HG02970 (cell line): ENCODE data around the gene AKR1B1.
A peak's percentile ranks its signal among the peaks of the same experiment; 100 is the strongest.

Source experiments
- ATAC-seq: cut with Tn5 transposase; IDR thresholded peaks from one replicate; pipeline ENCODE4 v1.9.1; 2021; ENCODE audit warnings: mild to moderate bottlenecking, moderate library complexity, moderate number of reproducible peaks; ENCODE audit not compliant: unreplicated experiment, low FRiP score

The AKR1B1 gene

DNA sequence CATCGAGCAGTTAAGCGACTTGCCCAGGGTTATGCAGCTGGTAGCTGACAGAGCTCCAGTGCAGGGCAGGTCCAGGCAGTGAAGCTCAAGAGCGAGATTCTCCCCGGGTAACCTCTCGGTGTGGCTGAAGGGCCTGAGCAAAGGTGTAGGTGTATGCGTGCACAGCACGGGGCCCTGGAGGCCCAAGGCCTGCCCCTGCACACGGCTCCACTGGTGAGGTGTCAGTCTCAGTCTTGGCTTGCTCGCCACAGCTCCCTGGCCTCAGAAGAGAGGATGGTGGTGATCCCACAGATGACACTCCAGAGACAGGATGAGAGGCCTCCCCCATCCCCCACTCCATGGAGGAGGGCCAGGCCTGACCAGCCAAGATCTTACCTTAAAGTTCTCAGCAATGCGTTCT is 12.0 kb downstream of the AKR1B1 start:
- ATAC-seq = no peak

DNA sequence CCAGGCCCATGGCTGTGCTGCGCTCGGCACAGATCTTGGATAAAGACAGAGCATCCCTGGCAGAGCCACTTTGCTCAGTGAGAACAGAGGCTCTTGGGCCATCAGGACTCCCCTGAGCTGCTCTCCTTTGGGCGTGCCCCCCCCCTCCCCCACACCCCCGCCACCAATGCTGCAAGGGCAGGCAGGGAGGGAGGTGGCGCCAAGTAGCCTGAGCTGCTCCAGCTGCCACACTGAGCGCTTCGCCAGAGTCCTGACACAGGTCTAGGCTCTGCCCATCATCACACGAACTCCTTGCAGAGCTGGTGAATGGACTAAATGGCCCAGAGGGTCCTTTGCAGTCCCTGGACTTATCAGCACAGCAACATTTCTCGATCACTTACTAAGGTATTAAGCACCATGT is 12.5 kb downstream of the AKR1B1 start:
- ATAC-seq = no peak

DNA sequence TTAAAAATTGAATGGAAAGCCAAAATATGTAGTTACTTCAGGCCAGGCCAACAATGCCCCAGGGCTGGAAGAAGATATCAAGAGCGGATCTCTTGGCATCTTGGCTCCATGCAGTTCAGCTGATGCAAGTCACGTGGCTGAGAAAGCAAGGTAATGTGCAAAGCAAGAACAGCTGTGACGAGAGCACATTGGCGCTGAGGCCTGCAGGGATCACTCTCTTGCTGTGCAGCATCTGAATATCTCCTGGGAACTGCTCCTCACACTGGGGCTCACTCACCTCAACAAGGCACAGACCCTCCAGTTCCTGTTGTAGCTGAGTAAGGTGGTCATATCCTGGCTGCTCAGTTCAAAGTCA is 14.0 kb downstream of the AKR1B1 start:
- ATAC-seq = no peak

DNA sequence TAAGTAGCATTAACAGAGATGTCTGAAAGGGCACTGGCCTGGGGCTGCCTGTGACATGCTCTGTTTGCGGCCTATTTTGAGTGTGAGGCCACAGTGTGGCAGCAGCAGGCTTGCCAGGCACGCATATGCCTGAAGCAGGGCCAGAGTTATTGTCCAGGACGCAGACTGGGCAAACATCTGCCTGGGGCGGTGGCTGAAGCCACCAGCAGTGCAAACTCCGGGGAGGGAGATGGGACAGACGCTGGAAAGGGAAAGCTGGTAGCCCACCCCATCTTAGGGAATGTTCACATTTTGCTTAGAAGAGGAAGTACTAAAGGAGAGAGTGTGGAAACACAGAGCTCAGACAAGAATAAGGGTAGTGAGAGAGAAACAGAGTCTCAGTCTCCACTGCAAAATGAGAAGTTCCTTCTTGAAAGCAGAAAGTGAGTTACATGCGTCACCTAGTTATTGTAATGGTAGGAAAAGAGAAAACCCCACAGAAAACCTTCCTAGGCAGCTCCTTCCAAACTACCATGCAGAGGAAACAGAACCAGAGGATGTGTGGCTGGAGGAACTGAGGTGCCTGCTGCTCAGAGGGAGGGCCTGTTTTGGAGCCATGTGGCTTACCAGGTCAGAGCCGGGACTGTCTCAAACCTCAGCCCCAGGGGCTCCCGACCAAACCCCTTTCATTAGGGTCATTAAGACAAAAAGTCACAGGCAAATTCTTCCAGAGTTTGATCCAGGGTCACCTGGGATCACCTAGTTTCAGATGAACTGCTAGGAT is 14.5 kb downstream of the AKR1B1 start:
- no peak for ATAC-seq

DNA sequence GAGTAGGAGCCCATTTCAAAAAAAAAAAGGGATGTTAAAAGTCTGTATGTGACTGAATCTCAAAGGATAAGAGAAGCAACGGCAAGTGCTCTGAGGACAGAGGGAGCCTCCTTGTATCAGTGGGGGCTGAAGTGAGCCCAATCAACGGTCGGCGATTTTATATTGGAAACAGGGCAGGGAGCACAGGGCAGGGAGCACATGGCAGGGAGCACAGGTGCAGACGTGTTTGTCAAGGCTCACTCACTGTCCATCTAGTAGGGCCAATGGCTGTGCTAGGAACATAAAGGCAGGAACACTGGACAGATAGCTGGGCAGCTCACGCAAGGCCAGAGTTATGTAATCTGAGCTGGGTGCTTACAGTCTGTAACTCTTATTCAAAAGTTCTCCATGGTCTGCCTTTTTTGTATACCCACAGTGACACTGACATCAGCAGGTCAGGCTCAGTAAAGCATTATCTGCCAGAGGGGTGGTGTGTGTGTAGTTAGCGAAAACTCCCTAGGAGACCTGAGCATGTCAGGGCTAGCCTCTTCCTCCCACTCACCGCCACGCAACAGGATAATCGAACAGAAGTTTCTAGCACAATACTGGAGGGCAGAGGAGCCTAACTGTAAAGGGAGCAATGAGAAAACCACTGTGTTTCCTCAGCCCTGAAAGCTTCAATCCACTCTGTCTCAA is 15.4 kb downstream of the AKR1B1 start:
- no peak for ATAC-seq

DNA sequence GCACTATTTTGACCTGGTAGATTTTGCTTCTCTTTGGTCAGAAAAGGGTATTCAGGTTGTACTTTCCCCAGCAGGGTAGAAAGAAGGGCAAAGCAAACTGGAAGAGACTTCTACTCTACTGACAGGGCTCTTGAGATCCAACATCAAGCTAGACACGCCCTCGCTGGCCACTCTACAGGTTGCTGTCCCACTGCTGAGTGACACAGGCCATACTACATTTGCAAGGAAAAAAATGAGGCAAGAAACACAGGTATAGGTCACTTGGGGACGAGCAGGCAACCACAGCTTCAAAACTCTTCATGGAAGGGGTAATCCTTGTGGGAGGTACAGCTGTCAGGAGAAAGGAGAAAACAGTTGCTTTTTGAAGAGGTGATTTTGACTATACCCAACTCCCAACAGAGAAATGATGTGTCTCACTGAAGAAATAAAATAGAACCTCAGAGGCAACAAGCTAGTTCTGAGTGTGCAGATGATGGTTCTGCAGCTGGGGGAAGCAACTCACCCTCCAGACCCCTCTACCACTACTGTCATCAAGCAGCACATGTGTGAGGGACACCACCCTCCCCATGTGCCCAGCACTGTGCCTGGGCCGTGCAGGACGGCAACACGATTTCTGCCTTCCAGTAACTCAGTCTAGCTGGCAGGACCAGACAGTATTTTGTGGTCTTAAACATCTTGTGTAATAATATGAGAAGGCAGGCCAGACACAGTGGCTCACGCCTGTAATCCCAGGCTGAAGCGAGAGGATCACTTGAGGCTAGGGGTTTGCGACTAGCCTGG is 16.3 kb downstream of the AKR1B1 start:
- ATAC-seq = no peak

DNA sequence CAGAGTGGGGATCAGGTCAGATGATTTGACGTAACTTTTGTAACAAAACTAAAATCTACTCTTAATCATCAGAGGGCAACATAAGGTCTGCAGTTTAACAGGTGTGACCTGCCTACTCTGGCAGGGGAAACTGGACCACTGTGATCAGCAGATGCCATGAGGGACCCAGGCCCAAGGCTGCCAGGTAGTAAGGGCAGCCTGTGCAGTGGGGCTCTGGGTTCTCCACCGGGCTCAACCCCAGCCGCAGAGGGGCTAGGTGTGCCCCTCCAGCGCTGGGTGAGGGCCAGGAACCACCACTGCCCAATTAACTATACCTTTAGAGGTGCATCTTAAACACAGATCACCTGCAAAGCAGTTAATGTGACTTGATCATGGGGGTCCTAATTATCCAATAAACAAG is 17.6 kb downstream of the AKR1B1 start:
- ATAC-seq = no peak

DNA sequence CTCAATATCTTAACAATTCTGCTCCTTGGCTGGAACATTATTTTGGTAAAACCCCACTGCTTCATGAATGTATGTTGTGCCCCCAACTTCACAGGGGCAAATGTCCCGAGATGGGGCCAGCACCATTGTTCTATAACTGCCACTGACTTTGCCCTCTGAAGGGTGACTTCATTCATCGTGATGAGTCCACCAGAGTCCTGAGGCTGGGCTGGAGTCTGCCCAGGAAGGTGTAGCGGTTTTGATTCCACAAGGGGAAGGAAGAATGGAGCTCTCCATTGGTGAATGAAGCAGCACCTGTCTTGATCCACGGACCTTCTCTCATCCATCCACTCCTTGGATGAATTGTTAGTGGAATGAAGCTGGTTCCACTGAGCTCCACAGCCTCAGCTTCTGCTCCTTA is 18.4 kb downstream of the AKR1B1 start:
- no peak for ATAC-seq

DNA sequence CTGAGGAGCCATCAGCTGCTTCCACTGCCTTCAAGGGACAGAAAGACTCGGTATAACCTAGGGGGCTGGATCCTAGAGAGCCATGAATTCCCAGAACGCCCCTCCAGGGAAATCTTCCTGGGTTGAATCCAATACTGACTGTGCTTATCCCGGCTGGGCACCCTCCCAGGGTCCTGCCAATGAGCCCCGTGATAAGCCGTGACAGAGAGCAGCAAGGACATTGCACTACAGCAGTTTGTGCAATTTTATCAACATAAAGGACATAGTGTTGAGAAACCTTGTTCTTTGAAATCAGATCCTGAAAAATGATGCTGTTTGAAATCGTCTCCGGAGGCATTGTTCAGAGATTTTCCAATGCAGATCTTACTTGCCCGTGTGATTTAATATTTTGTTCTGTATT is 18.8 kb downstream of the AKR1B1 start:
- ATAC-seq = no peak

DNA sequence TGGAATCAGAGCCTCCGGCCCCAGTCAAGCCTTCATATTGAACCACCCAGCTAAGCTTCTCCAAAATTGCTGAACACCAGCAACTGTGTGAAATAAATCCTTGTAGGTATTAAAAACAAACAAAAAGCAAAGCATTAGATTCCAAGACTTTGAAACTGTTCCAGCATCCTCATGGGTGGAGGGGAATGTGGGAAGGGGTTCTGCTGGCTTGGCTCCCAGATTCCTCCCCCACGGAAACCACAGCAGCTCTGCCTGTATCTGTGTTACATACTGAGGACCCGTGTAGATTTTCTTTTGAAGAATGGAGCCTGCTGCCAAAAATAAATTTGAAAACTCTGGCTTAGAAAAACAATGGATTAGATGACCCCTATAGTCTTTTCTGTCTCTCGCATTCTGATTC is 20.0 kb downstream of the AKR1B1 start:
- no peak for ATAC-seq

DNA sequence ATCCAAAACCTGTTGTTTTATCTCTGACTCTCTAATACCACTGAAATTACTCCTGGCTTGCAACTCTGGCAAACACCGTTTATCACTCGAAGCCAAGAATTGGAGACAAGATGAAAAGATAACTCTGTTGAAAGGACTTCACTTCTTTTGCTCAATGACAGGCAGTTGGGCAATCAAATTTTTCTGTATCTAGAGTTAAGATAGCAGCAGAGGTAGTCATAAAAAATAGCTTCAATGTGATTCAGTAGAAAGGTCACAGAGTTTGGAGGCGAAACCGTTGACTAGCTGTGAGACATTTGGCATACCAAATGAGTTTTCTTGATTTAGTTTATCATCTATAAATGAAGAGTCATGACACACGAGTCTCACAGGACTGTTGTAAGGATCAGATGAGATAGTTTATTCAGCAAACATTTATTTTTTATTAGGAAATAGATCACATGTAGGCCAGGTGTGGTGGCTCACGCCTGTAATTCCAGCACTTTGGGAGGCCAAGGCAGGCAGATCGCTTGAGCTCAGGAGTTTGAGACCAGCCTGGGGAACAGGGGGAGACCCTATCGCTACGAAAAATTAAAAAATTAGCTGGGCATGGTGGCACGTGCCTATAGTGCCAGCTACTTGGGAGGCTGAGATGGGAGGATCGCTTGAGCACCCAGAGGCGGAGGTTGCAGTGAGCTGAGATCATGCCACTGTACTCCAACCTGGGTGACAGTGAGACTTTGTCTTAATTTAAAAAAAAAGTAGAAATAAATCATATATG is 23.6 kb downstream of the AKR1B1 start:
- no peak for ATAC-seq

DNA sequence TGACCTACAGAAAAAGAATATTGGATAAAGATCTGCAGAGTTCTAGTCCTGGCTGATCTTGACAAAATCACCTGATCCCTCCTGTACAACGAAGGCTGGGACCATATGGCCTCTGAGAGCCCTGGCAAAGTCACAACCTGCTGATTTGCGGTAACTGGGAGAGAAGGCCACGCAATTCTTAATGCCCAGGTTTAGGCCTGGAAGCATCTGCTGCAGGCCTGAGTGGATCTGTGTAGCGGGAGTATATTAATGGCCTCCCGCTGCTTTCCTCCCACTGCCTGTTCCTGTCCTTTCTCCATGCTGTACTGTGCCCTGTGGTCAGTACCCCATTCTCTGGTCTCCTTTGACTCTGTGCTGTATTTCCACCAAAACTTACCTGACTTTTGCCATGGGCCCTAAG is 24.2 kb downstream of the AKR1B1 start:
- no peak for ATAC-seq

DNA sequence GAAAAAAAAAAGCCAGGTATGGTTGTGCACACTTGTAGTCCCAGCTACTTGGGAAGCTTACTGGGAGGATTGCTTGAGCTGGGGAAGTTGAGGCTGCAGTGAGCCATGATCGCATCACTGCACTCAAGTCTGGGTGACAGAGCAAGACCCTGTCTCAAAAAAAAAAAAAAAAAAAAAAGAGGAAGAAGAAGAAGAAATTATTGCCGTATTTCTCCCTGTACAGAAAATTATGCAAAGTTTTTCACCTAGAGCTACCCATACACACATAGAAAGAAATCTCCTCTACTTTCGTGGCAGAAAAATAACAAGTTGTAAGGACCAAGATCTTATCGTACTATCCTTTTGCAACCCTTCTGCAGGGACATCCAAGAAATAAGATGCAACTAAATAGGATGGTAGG is 25.5 kb downstream of the AKR1B1 start:
- ATAC-seq = no peak

DNA sequence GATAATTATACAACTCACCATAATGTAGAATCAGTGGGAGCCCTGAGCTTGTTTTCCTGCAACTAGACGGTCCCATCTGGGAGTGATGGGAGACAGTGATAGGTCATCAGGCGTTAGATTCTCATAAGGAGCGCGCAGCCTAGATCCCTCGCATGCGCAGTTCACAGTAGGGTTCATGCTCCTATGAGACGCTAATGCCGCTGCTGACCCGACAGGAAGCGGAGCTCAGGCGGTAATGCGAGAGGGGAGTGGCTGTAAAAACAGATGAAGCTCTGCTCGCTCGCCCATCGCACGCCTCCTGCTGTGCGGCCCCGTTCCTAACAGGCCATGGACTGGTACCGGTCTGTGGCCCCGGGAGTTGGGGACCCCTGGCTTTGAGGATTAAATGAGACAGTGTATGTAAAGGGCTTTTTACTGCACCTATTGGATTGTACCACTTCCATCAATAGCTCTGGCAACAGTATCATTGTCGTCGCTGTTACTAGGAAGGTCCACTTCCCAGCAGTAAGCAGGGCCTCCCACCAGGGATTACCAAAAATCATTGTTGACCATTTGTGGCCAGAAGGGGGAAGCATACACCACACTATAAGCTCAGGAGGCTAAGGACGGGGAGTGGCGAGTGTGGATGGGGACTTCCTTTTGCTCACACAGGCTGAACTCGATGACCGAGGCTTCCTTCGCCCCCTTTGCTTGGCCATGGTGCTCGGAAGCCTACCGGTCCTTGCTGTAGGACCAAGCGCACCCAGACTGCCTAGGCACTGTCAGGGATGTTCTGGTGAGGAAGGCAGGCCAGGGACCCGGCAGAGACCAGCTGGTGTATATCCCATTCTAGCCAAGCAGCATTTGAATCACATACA is 26.4 kb downstream of the AKR1B1 start:
- peak; percentile 93 for ATAC-seq

DNA sequence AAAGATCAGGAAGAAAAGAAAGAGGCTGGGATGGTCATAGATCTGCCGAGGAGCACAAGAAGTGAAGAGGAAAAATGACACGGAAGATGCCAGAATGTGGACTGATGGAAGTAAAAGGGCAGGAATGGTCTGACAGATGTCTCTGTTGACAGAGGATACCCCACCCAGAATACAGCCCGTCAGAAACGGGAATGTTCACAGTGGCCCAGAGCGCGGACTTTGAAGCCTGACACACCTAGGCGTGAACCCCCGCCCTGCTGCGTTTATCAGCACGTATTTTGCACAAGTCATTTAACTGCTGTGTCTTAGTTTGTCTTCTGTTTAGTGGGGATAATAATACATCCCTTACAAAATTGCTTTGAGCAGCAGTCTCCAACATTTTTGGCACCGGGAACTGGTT is 27.1 kb downstream of the AKR1B1 start:
- ATAC-seq = no peak

DNA sequence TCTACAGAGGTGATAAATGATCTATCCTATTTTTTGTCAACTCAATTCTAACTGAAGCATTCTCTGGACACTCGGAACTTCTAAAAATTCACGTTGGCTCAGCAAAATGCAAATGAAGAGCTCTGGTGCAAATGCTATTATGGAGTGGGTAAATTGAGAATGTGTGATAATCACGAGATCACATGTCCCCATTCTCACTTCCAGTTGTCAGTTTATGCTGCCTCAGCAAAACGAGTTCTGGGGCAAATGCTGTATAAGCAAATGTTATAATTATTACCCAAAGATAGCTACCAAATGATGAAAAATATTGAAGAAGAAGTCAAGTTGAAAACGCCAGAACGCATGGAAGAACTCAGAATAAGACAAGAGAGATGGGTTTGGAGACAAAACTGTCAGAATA is 29.4 kb downstream of the AKR1B1 start:
- no peak for ATAC-seq

DNA sequence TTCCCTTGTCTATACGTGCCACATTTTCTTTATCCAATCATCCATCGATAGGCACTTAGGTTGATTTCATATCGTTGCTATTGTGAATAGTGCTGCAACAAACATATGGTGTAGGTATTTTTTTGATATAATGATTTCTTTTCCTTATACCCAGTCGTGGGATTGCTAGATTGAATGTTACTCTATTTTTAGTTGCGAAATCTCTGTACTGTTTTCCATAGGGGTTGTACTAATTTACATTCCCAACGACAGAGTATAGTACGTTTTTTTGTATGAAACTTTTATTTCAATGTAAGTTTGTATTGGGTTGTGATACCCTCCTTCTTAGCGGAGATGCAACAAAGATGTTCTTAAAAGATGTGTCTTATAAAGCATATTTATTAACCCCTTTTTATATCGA is 30.0 kb downstream of the AKR1B1 start:
- no peak for ATAC-seq

DNA sequence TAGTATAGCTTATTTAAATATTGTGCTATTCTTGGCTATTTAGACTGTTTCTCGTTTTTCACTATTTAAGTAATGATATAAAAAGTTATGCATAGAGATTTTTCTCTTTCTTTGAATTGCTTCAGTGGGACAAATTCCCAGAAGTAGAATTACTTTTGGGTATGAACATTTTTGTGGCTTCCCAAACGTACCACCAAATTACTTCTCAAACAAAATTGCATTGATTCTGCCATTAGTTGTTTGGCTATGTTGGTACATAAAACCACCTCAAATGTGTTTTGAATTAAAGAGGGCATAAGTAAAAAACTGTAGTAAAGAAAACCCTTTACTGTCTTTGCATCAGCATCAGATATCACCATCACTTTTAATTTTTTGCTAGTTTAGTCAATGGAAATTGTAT is 31.0 kb downstream of the AKR1B1 start:
- no peak for ATAC-seq

DNA sequence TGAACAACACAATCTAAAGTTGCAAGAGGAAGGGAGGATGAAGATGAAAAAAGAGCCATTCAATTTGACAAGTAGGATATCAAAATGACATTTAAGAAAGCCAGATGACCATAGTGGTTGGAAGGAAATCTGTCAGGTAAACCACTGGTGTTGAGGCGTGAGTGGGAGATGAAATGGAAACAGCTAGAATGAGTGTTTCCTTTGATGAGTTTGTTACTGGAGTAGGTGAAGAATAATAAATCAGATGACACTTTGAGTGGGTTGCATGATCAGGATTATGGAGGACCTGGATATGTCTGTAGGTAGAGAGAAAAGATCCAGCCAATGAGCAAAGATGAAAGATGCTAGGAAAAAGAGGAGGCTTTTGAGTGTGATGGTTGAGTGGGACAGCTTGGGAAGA is 33.1 kb downstream of the AKR1B1 start:
- no peak for ATAC-seq

DNA sequence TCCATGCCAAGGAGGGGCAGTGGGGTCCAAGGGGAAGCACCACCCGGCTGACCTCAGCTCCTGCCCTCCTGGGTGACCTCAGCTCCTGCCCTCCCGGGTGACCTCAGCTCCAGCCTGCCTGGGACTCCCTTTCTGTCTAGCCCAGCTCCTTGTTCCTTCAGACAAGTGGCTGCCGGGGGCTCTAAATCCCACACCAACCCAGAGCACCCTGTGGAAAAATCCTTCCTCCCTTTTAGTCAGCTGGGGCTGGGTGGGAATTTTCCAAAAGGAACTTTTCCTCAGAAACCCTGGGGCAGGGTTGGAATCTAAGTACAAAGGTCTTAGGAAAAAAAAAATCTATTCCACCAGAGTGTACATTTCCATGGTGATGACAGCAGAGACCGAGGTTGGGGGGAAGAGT is 36.3 kb downstream of the AKR1B1 start:
- ATAC-seq = no peak
